ENCODE measurements around the gene KATNA1. TPM values are rescaled to one million over a fixed set of nuclear protein-coding genes. Genes with fewer than 3 reads are reported as not detected.

KATNA1 gene
- total RNA-seq, 1 experiment from 2014 or later = 28.7 TPM

GRCh38 chr6:149567945-149568585, 80.4 kb downstream of the KATNA1 start:
- Histone ChIP-seq H3K9me3 (ENCODE audit: low read depth, low read length, poor library complexity, severe bottlenecking) (no peaks in the 10 kb centered on the region), H3K4me3 (ENCODE audit: low read depth, low read length, poor library complexity, severe bottlenecking) (no peak overlapping the region), H3K27me3 (replicated peaks; ENCODE audit: insufficient read depth, low read depth, low read length, poor library complexity) (no peaks in the 10 kb centered on the region), H3K4me1 (ENCODE audit: insufficient read depth, low read length, poor library complexity, severe bottlenecking) (no peaks in the 10 kb centered on the region), H3K27ac (ENCODE audit: low read depth, low read length, poor library complexity, severe bottlenecking) (no peak overlapping the region), H3K36me3 (ENCODE audit: insufficient read depth, low read length, poor library complexity, severe bottlenecking) (no peaks in the 10 kb centered on the region)
- no peak for DNase-seq (ENCODE audit: low spot score)
- CTCF ChIA-PET = no interaction called here
- intact Hi-C loops (cut with micrococcal nuclease; ENCODE audit: unreplicated experiment) = loop anchor here (10.0 kb wide), 2 partner anchors 147 to 297 kb away; partner anchors contain the start of genes LATS1 and LRP11
- no TSS peak for BruUV-seq (replicated peaks)
- POLR2A ChIA-PET (ENCODE audit: low non-redundant PET) = no interaction called here
- TF ChIP-seq EZH2 (IDR thresholded peaks at IDR 0.05; ENCODE audit: borderline replicate concordance, low read depth, low read length, poor library complexity, severe bottlenecking) (no peak), CTCF (conservative IDR thresholded peaks at IDR 0.05; ENCODE audit: low read depth, low read length) (no peak)

GRCh38 chr6:149567194-149567586, 81.3 kb downstream of the KATNA1 start:
- ChIA-PET POLR2A (ENCODE audit: low non-redundant PET) (no interaction called here), CTCF (no interaction called here)
- DNase-seq (ENCODE audit: low spot score) = no peak
- Histone ChIP-seq H3K27me3 (replicated peaks; ENCODE audit: insufficient read depth, low read depth, low read length, poor library complexity) (no peaks in the 10 kb centered on the region), H3K9me3 (ENCODE audit: low read depth, low read length, poor library complexity, severe bottlenecking) (no peaks in the 10 kb centered on the region), H3K4me3 (ENCODE audit: low read depth, low read length, poor library complexity, severe bottlenecking) (peak overlapping the region; percentile 100), H3K36me3 (ENCODE audit: insufficient read depth, low read length, poor library complexity, severe bottlenecking) (no peaks in the 10 kb centered on the region), H3K4me1 (ENCODE audit: insufficient read depth, low read length, poor library complexity, severe bottlenecking) (no peaks in the 10 kb centered on the region), H3K27ac (ENCODE audit: low read depth, low read length, poor library complexity, severe bottlenecking) (peak overlapping the region; percentile 87)
- intact Hi-C loops (cut with micrococcal nuclease; ENCODE audit: unreplicated experiment) = loop anchor here (10.0 kb wide), 2 partner anchors 148 to 298 kb away; partner anchors contain the start of genes LATS1 and LRP11
- TF ChIP-seq EZH2 (IDR thresholded peaks at IDR 0.05; ENCODE audit: borderline replicate concordance, low read depth, low read length, poor library complexity, severe bottlenecking) = no peak
- no peak for TF ChIP-seq CTCF (conservative IDR thresholded peaks at IDR 0.05; ENCODE audit: low read depth, low read length)
- no TSS peak for BruUV-seq (replicated peaks)

GRCh38 chr6:149566410-149567193, 81.9 kb downstream of the KATNA1 start:
- intact Hi-C loops (cut with micrococcal nuclease; ENCODE audit: unreplicated experiment) = loop anchor here (10.0 kb wide), 2 partner anchors 148 to 298 kb away; partner anchors contain the start of genes LATS1 and LRP11
- H3K4me3 ChIP-seq (ENCODE audit: low read depth, low read length, poor library complexity, severe bottlenecking) = peak overlapping the region; percentile 100
- no peaks in the 10 kb centered on the region for H3K9me3 ChIP-seq (ENCODE audit: low read depth, low read length, poor library complexity, severe bottlenecking)
- BruUV-seq (replicated peaks) = no TSS peak
- peak; percentile 60 for DNase-seq (ENCODE audit: low spot score)
- H3K4me1 ChIP-seq (ENCODE audit: insufficient read depth, low read length, poor library complexity, severe bottlenecking) = no peaks in the 10 kb centered on the region
- POLR2A ChIA-PET (ENCODE audit: low non-redundant PET) = no interaction called here
- no peaks in the 10 kb centered on the region for H3K36me3 ChIP-seq (ENCODE audit: insufficient read depth, low read length, poor library complexity, severe bottlenecking)
- no peaks in the 10 kb centered on the region for H3K27me3 ChIP-seq (replicated peaks; ENCODE audit: insufficient read depth, low read depth, low read length, poor library complexity)
- TF ChIP-seq EZH2 (IDR thresholded peaks at IDR 0.05; ENCODE audit: borderline replicate concordance, low read depth, low read length, poor library complexity, severe bottlenecking) = no peak
- TF ChIP-seq CTCF (conservative IDR thresholded peaks at IDR 0.05; ENCODE audit: low read depth, low read length) = no peak
- peak overlapping the region; percentile 87 for H3K27ac ChIP-seq (ENCODE audit: low read depth, low read length, poor library complexity, severe bottlenecking)
- CTCF ChIA-PET = interaction anchor here (0.6 kb wide), 1 partner anchor 19 kb away, joined by 7 read pairs; no protein-coding TSS in a partner anchor
